ENCODE data around the gene TSEN54. TPM values are rescaled to one million over a fixed set of nuclear protein-coding genes. Genes with fewer than 3 reads are reported as not detected.

TSEN54 gene
- polyA plus RNA-seq, 1 of the 3 experiments (the other 2 are of a cell fraction), result 29.8 TPM

DNA sequence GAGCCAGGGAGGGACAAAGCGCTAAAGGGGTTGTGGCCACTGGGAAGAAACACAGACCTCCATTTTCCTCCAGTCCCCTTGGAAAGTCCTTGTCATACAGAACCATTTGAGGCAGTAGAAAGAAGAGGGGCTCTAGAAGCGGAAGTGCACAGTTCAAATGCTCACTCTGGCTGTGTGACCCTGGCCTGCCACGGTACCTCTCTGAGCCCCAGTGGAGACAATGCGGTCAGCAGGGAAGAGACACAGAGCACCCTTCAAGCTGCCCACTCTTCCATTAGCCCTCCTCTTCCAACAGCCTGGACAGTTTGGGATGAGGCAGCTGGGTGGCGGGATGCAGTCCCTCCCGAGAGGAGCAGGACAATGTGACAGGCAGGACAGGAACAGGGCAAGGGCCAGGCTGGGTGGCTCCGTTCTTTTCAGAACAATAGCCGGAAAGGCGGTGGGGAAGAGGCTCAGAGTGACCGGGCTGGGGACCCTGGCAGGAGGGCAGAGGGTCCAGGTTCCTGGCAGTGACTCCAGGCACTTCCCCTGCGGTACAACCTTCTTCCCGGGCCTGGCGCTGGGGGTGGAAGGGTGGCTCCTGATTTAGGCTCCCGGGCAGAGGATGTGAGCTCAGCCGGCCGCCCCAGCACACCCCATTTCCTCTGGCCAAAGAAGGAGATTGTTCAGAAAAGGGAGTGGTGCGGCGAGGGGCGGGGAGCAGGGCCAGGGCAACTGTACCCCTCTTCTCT is 6.6 kb upstream of the TSEN54 start:
- H3F3A ChIP-seq (replicated peaks; ENCODE audit: insufficient read depth), result no peaks in the 10 kb centered on the region
- no peak overlapping the region for H3K4me3 ChIP-seq (ENCODE audit: low read depth in 2 of 2, low read length in 1 of 2)
- 94% methylated on average over 19 of the region's 19 CpGs for WGBS (ENCODE audit: low lambda C conversion rate)
- H3K9ac ChIP-seq, result no peak overlapping the region
- H4K20me1 ChIP-seq (ENCODE audit: insufficient read depth), result peaks cover 44% of the 10 kb centered on the region
- no peak for DNase-seq
- no peak overlapping the region for H3K27ac ChIP-seq (ENCODE audit: low read depth in 2 of 2, low read length in 1 of 2)
- H3K4me2 ChIP-seq, result no peak overlapping the region
- CTCF ChIA-PET, result interaction anchor here (0.7 to 1.2 kb wide), 4 partner anchors 9 to 124 kb away, joined by 3 to 4 read pairs (median 4); partner anchors contain the start of gene SMIM5
- POLR2A ChIA-PET, result interaction anchor here (1.1 kb wide), 1 partner anchor 9 kb away, joined by 3 read pairs; no protein-coding TSS in a partner anchor
- no peak overlapping the region for H2AFZ ChIP-seq (ENCODE audit: low read depth)
- no peaks in the 10 kb centered on the region for H3K27me3 ChIP-seq (ENCODE audit: insufficient read depth)
- H3K9me3 ChIP-seq, result no peaks in the 10 kb centered on the region
- TF ChIP-seq TCF12 (IDR thresholded peaks at IDR 0.05), result no peak
- no peak for TF ChIP-seq RAD21 (IDR thresholded peaks at IDR 0.05; ENCODE audit: low read length)
- no peak for TF ChIP-seq SMC3 (IDR thresholded peaks at IDR 0.05; ENCODE audit: low read depth, low read length)
- no peak for TF ChIP-seq SIN3A (IDR thresholded peaks at IDR 0.05; ENCODE audit: borderline replicate concordance, low read depth, low read length)
- TF ChIP-seq EZH2phosphoT487 (IDR thresholded peaks at IDR 0.05; ENCODE audit: borderline replicate concordance, low read depth), result no peak
- no peak for TF ChIP-seq TEAD4 (IDR thresholded peaks at IDR 0.05; ENCODE audit: borderline replicate concordance, insufficient read depth)
- TF ChIP-seq FOXJ3 (CRISPR knock-in tag; IDR thresholded peaks at IDR 0.05), result no peak
- TF ChIP-seq MXI1 (IDR thresholded peaks at IDR 0.05; ENCODE audit: low read depth, low read length), result no peak
- no peak for TF ChIP-seq FOXM1 (IDR thresholded peaks at IDR 0.05; ENCODE audit: low read depth)
- TF ChIP-seq YY1 (IDR thresholded peaks at IDR 0.05; ENCODE audit: low read depth), result no peak
- H3K36me3 ChIP-seq (replicated peaks in 1 of 2; ENCODE audit: control insufficient read depth in 1 of 2, insufficient read depth in 2 of 2, low read length in 1 of 2), result peaks cover 0 to 29% of the 10 kb centered on the region in 2 experiments
- no peaks in the 10 kb centered on the region for H3K9me2 ChIP-seq
- peaks cover 19% of the 10 kb centered on the region; the same call in 1 of the 2 replicates for H3K79me2 ChIP-seq (ENCODE audit: insufficient read depth)
- H3K4me1 ChIP-seq (ENCODE audit: control insufficient read depth in 1 of 2, insufficient read depth in 2 of 2, low read depth in 1 of 2, low read length in 1 of 2), result peaks cover 6 to 28% of the 10 kb centered on the region in 2 experiments; a peak in 1 of 4 replicates

DNA sequence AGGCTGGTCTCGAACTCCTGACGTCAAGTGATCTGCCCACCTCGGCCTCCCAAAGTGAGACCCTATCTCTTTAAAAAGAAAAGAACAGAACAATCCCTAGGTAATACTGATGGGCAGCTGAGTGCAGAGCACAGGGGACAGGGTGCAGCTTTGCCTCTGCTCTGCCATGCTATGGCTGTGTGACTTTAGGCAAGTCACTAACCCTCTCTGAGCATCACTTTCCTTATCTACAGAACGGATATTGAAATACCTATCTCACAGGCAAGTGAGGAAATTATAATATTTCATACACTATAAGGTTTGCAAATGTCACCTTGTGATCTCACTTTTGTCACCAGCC is 5.1 kb upstream of the TSEN54 start:
- Histone ChIP-seq H3K9ac (no peak overlapping the region), H3K9me2 (no peaks in the 10 kb centered on the region), H3K79me2 (ENCODE audit: insufficient read depth) (peaks cover 24% of the 10 kb centered on the region; the same call in 1 of the 2 replicates), H3K4me2 (no peak overlapping the region), H4K20me1 (ENCODE audit: insufficient read depth) (peaks cover 44% of the 10 kb centered on the region), H3F3A (replicated peaks; ENCODE audit: insufficient read depth) (no peaks in the 10 kb centered on the region), H2AFZ (ENCODE audit: low read depth) (no peak overlapping the region), H3K27me3 (ENCODE audit: insufficient read depth) (no peaks in the 10 kb centered on the region), H3K4me3 (ENCODE audit: low read depth in 2 of 2, low read length in 1 of 2) (no peak overlapping the region), H3K36me3 (replicated peaks in 1 of 2; ENCODE audit: control insufficient read depth in 1 of 2, insufficient read depth in 2 of 2, low read length in 1 of 2) (peaks cover 0 to 17% of the 10 kb centered on the region in 2 experiments), H3K4me1 (ENCODE audit: control insufficient read depth in 1 of 2, insufficient read depth in 2 of 2, low read depth in 1 of 2, low read length in 1 of 2) (peaks cover 6 to 28% of the 10 kb centered on the region in 2 experiments; a peak in 1 of 4 replicates), H3K27ac (ENCODE audit: low read depth in 2 of 2, low read length in 1 of 2) (no peak overlapping the region), H3K9me3 (no peaks in the 10 kb centered on the region)
- TF ChIP-seq NFIC (IDR thresholded peaks at IDR 0.05; ENCODE audit: borderline replicate concordance) (no peak), SMC3 (IDR thresholded peaks at IDR 0.05; ENCODE audit: low read depth, low read length) (no peak), FOXM1 (IDR thresholded peaks at IDR 0.05; ENCODE audit: low read depth) (no peak), EP300 (IDR thresholded peaks at IDR 0.05; ENCODE audit: borderline replicate concordance in 1 of 2, low read depth in 1 of 2, low read length in 1 of 2) (no peak), JUND (IDR thresholded peaks at IDR 0.05) (no peak), EZH2phosphoT487 (IDR thresholded peaks at IDR 0.05; ENCODE audit: borderline replicate concordance, low read depth) (no peak), CHD2 (IDR thresholded peaks at IDR 0.05; ENCODE audit: low read length, partially characterized antibody) (no peak), TEAD4 (IDR thresholded peaks at IDR 0.05; ENCODE audit: borderline replicate concordance, insufficient read depth) (no peak), RFX5 (IDR thresholded peaks at IDR 0.05; ENCODE audit: low read length) (no peak), RAD21 (IDR thresholded peaks at IDR 0.05; ENCODE audit: low read length) (no peak), RXRA (IDR thresholded peaks at IDR 0.05; ENCODE audit: borderline replicate concordance, low read depth) (no peak), YY1 (IDR thresholded peaks at IDR 0.05; ENCODE audit: low read depth) (no peak), MXI1 (IDR thresholded peaks at IDR 0.05; ENCODE audit: low read depth, low read length) (no peak), PBX3 (IDR thresholded peaks at IDR 0.05) (no peak)
- TF ChIP-seq, protein P1, sequence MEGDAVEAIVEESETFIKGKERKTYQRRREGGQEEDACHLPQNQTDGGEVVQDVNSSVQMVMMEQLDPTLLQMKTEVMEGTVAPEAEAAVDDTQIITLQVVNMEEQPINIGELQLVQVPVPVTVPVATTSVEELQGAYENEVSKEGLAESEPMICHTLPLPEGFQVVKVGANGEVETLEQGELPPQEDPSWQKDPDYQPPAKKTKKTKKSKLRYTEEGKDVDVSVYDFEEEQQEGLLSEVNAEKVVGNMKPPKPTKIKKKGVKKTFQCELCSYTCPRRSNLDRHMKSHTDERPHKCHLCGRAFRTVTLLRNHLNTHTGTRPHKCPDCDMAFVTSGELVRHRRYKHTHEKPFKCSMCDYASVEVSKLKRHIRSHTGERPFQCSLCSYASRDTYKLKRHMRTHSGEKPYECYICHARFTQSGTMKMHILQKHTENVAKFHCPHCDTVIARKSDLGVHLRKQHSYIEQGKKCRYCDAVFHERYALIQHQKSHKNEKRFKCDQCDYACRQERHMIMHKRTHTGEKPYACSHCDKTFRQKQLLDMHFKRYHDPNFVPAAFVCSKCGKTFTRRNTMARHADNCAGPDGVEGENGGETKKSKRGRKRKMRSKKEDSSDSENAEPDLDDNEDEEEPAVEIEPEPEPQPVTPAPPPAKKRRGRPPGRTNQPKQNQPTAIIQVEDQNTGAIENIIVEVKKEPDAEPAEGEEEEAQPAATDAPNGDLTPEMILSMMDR (IDR thresholded peaks at IDR 0.05), result no peak
- TF ChIP-seq, protein P2, sequence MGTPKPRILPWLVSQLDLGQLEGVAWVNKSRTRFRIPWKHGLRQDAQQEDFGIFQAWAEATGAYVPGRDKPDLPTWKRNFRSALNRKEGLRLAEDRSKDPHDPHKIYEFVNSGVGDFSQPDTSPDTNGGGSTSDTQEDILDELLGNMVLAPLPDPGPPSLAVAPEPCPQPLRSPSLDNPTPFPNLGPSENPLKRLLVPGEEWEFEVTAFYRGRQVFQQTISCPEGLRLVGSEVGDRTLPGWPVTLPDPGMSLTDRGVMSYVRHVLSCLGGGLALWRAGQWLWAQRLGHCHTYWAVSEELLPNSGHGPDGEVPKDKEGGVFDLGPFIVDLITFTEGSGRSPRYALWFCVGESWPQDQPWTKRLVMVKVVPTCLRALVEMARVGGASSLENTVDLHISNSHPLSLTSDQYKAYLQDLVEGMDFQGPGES (IDR thresholded peaks at IDR 0.05; ENCODE audit: low read depth, low read length), result no peak
- TF ChIP-seq, protein P3, sequence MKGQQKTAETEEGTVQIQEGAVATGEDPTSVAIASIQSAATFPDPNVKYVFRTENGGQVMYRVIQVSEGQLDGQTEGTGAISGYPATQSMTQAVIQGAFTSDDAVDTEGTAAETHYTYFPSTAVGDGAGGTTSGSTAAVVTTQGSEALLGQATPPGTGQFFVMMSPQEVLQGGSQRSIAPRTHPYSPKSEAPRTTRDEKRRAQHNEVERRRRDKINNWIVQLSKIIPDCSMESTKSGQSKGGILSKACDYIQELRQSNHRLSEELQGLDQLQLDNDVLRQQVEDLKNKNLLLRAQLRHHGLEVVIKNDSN (IDR thresholded peaks at IDR 0.05; ENCODE audit: borderline replicate concordance, low read depth), result no peak
- TF ChIP-seq, protein P4, sequence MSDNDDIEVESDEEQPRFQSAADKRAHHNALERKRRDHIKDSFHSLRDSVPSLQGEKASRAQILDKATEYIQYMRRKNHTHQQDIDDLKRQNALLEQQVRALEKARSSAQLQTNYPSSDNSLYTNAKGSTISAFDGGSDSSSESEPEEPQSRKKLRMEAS (IDR thresholded peaks at IDR 0.05; ENCODE audit: low read depth), result no peak
- no peak for DNase-seq
- ChIA-PET CTCF (interaction anchor here (0.7 to 2.1 kb wide), 5 partner anchors 9 to 222 kb away, joined by 3 to 9 read pairs (median 3); partner anchors contain the start of genes SLC25A19 and SMIM5), POLR2A (no interaction called here)
- WGBS (ENCODE audit: low lambda C conversion rate), result 96% methylated on average over 4 of the region's 4 CpGs
